Right lobe of liver (tissue), 6 donors: ENCODE data around the gene BBS1. TPM values are rescaled to one million over a fixed set of nuclear protein-coding genes. Genes with fewer than 3 reads are reported as not detected.

ENCODE experiments used
- ATAC-seq, 4 donors: fragments of 200-7000 bp; cut with Tn5 transposase; one replicate each; pipeline ENCODE4 v1.9.1; 2020; ENCODE audit warnings: mild to moderate bottlenecking in 4 of 4, moderate library complexity in 4 of 4
- DNase-seq, 3 donors: peaks; one replicate each; pipeline ENCODE4 v3.0.0-alpha.2; 2020
- H3K27ac ChIP-seq, 3 donors: fragments of 200-600 bp; one replicate each; pipeline ENCODE4 v1.8.0; 2022
- H3K27me3 ChIP-seq, 2 donors: fragments of 200-600 bp; one replicate each; pipeline ENCODE4 v1.8.0; 2022
- H3K36me3 ChIP-seq, 4 donors: fragments of 200-600 bp; sonication (generic) in 1 of 4; one replicate each; pipeline versions ENCODE4 v1.5.1 to v1.8.0; 2017 to 2022; ENCODE audit warnings: control low read depth in 1 of 4
- H3K4me1 ChIP-seq, 4 donors: fragments of 200-600 bp; sonication (generic) in 1 of 4; one replicate each; pipeline versions ENCODE4 v1.5.1 to v1.8.0; 2017 to 2022; ENCODE audit warnings: control low read depth in 1 of 4
- H3K4me3 ChIP-seq, 3 donors: fragments of 200-600 bp; one replicate each; pipeline ENCODE4 v1.8.0; 2022
- H3K9me3 ChIP-seq, 4 donors: fragments of 200-600 bp; sonication (generic) in 1 of 4; one replicate each; pipeline versions ENCODE4 v1.5.1 to v1.8.0; 2017 to 2022; ENCODE audit warnings: control low read depth in 1 of 4
- CTCF ChIP-seq, 4 donors: fragments of 200-600 bp in 3 of 4; fragments of 450-650 bp in 1 of 4; IDR thresholded peaks; one replicate each; pipeline versions ENCODE4 v1.5.1 to v1.8.0; 2016 to 2022; ENCODE audit warnings: antibody characterized with exemption in 4 of 4, mild to moderate bottlenecking in 2 of 4
- POLR2A ChIP-seq: fragments of 450-650 bp; IDR thresholded peaks from one replicate; pipeline ENCODE4 v1.6.1; 2017; ENCODE audit warnings: antibody characterized with exemption, mild to moderate bottlenecking
- WGBS: methylation state at CpG from one replicate; pipeline ENCODE4 v1.1.6; 2018; ENCODE audit warnings: low coverage, low lambda C conversion rate; ENCODE audit not compliant: insufficient coverage; ENCODE audit errors: missing lambda C conversion rate; 5-methylcytosine and 5-hydroxymethylcytosine counted together
- intact Hi-C, 2 donors: fragments of 100-400 bp; cut with DNase I; formaldehyde crosslinking; loops; one replicate each; pipeline versions ENCODE4 v1.11.2 to v1.14.1; 2022
- total RNA-seq, 6 experiments: library from RNA; depleted of rRNA in 2 of 6; stranded (reverse); fragments of >200 nt in 2 of 6; fragmentation: NEBNext Ultra II Directional in 3 of 6; extraction: Animal tissue kit (Norgen Biotek cat#: 25700) in 3 of 6; gene quantifications; one replicate each; pipeline versions ENCODE4 v1.1.0 to v1.2.4, GENCODE V29; 2016 to 2023
- donor health status: DM: no; HTN: yes; CAD: no.
- donor health status: DM: no; HTN: no; CAD: no.
- donor health status: DM: no; HTN: no; CAD: no.
- donor health status: DM: no; HTN: yes; CAD: no.
- donor health status: DM: no; HTN: yes; CAD: no.

BBS1 gene
- total RNA-seq, 6 experiments from 2014 or later, result 6.2 to 18.1 (median 11.2) TPM

- H3K4me1 ChIP-seq, result peaks cover 0 to 11% (median 0%) of the 10 kb centered on the region in 4 donors
- TF ChIP-seq CTCF (IDR thresholded peaks at IDR 0.05), result no peak
- TF ChIP-seq POLR2A, result no peak
- under 1% methylated on average over 27 of the region's 34 CpGs for WGBS
- peak in 1 of 3 donors; percentile 48 for DNase-seq
- peak; percentile 46 to 58 (median 54) for ATAC-seq
- no peaks in the 10 kb centered on the region for H3K36me3 ChIP-seq
- H3K27ac ChIP-seq, result peak overlapping the region; percentile 63 to 84 (median 79)
- intact Hi-C loops, result no loop called here
- no peaks in the 10 kb centered on the region for H3K9me3 ChIP-seq
- H3K4me3 ChIP-seq, result peak overlapping the region; percentile 66 to 79 (median 70)
- no peaks in the 10 kb centered on the region for H3K27me3 ChIP-seq
Observed at GRCh38 chr11:66479394-66480116, 30.9 kb upstream of the BBS1 start.

- intact Hi-C loops, result no loop called here
- Histone ChIP-seq H3K4me1 (peaks cover 0 to 11% (median 0%) of the 10 kb centered on the region in 4 donors), H3K27me3 (no peaks in the 10 kb centered on the region), H3K4me3 (peak within 1 kb of the TSS; percentile 66 to 79 (median 70)), H3K27ac (peak within 1 kb of the TSS; percentile 63 to 84 (median 79)), H3K36me3 (no peaks in the 10 kb centered on the region), H3K9me3 (no peaks in the 10 kb centered on the region)
- peak; percentile 92 to 95 (median 94) for ATAC-seq
- TF ChIP-seq POLR2A, result peak; percentile 94
- no peak for TF ChIP-seq CTCF (IDR thresholded peaks at IDR 0.05)
- WGBS, result 4% methylated on average over 13 of the region's 62 CpGs
- peak; percentile 98 to 99 (median 98) for DNase-seq
Observed at GRCh38 chr11:66480117-66480938, 30.1 kb upstream of the BBS1 start, which contains the start of gene DPP3. Gene DPP3 (plus strand): TSS chr11:66480434. CDS start chr11:66482201, 1,767 bp downstream.

GRCh38 chr11:66484806-66485380 lies 25.5 kb upstream of the BBS1 start:
- TF ChIP-seq CTCF (IDR thresholded peaks at IDR 0.05) (no peak), POLR2A (no peak)
- DNase-seq (peak in 1 of 3 donors; percentile 38), ATAC-seq (no peak)
- Histone ChIP-seq H3K27ac (no peak overlapping the region), H3K27me3 (no peaks in the 10 kb centered on the region), H3K9me3 (no peaks in the 10 kb centered on the region), H3K4me1 (peaks cover 0 to 6% (median 0%) of the 10 kb centered on the region in 4 donors), H3K36me3 (peaks cover 0 to 8% (median 1%) of the 10 kb centered on the region in 4 donors), H3K4me3 (no peak overlapping the region)
- intact Hi-C loops, result no loop called here
- 93% methylated on average over 2 of the region's 7 CpGs for whole genome bisulfite sequencing

GRCh38 chr11:66488957-66489356 lies 21.5 kb upstream of the BBS1 start:
- TF ChIP-seq POLR2A (no peak), CTCF (IDR thresholded peaks at IDR 0.05) (no peak)
- no peaks in the 10 kb centered on the region for H3K9me3 ChIP-seq
- no peak overlapping the region for H3K27ac ChIP-seq
- no peak for DNase-seq
- intact Hi-C loops, result no loop called here
- peaks cover 0 to 15% (median 5%) of the 10 kb centered on the region in 4 donors for H3K36me3 ChIP-seq
- H3K4me1 ChIP-seq, result no peaks in the 10 kb centered on the region
- H3K27me3 ChIP-seq, result no peaks in the 10 kb centered on the region
- H3K4me3 ChIP-seq, result no peak overlapping the region
- WGBS, result 75% methylated on average over 6 of the region's 10 CpGs
- no peak for ATAC-seq
